ENCODE data around the gene ALMS1.
"Not testable (repeated sequence)": the region's sequence is repeated elsewhere in the genome, so short reads cannot be mapped to it uniquely, and the experiment has no call there.

The ALMS1 gene

GRCh38 chr2:73462388-73462787 is 76.8 kb downstream of the ALMS1 start:
- H3K79me1 ChIP-seq (replicated peaks; ENCODE audit: low read length, poor library complexity, severe bottlenecking); H2BK5ac ChIP-seq (ENCODE audit: low read depth, low read length, poor library complexity, severe bottlenecking); H3K9ac ChIP-seq (ENCODE audit: low read length); H3K23ac ChIP-seq (ENCODE audit: low read length in 2 of 2); H2BK12ac ChIP-seq (ENCODE audit: low read length in 2 of 2); H3K27me3 ChIP-seq (ENCODE audit: control insufficient read depth in 1 of 2, insufficient read depth in 1 of 2, low read length in 2 of 2); H3K9me3 ChIP-seq (ENCODE audit: control insufficient read depth, low read length); H3K4me1 ChIP-seq (ENCODE audit: control insufficient read depth, insufficient read depth, low read depth, low read length); H3K27ac ChIP-seq (ENCODE audit: low read length, poor library complexity, severe bottlenecking); H2AFZ ChIP-seq (ENCODE audit: low read depth, low read length); H2AK5ac ChIP-seq (ENCODE audit: low read length, severe bottlenecking); H2BK15ac ChIP-seq (ENCODE audit: low read depth, poor library complexity, severe bottlenecking); H2BK120ac ChIP-seq (ENCODE audit: low read depth, low read length); H4K91ac ChIP-seq (ENCODE audit: low read length); H3K4me2 ChIP-seq (ENCODE audit: low read length, poor library complexity, severe bottlenecking); H3K18ac ChIP-seq (ENCODE audit: low read depth in 1 of 2, low read length in 2 of 2); H3K36me3 ChIP-seq (ENCODE audit: control insufficient read depth in 1 of 2, insufficient read depth in 2 of 2, low read depth in 1 of 2, low read length in 2 of 2); H3K14ac ChIP-seq (ENCODE audit: low read length in 2 of 2); H4K8ac ChIP-seq (ENCODE audit: low read length); DNase-seq; H3K4me3 ChIP-seq (ENCODE audit: insufficient read depth in 1 of 2, low read depth in 1 of 2, low read length in 2 of 2); H3K4ac ChIP-seq (ENCODE audit: low read depth in 1 of 2, low read length in 2 of 2): not testable (repeated sequence)
- no CpG with 5 or more reads among the region's 1 CpG for WGBS

- Histone ChIP-seq H2BK120ac (ENCODE audit: low read depth, low read length) (no peak overlapping the region), H3K9ac (ENCODE audit: low read length) (no peak overlapping the region), H3K27ac (ENCODE audit: low read length, poor library complexity, severe bottlenecking) (no peak overlapping the region), H3K79me1 (replicated peaks; ENCODE audit: low read length, poor library complexity, severe bottlenecking) (no peaks in the 10 kb centered on the region), H3K9me3 (ENCODE audit: control insufficient read depth, low read length) (no peaks in the 10 kb centered on the region), H2AK5ac (ENCODE audit: low read length, severe bottlenecking) (no peak overlapping the region), H3K18ac (ENCODE audit: low read depth in 1 of 2, low read length in 2 of 2) (no peak overlapping the region), H4K8ac (ENCODE audit: low read length) (no peak overlapping the region), H3K36me3 (ENCODE audit: control insufficient read depth in 1 of 2, insufficient read depth in 2 of 2, low read depth in 1 of 2, low read length in 2 of 2) (no peaks in the 10 kb centered on the region), H2BK12ac (ENCODE audit: low read length in 2 of 2) (no peak overlapping the region), H3K4me2 (ENCODE audit: low read length, poor library complexity, severe bottlenecking) (no peak overlapping the region), H3K4me1 (ENCODE audit: control insufficient read depth, insufficient read depth, low read depth, low read length) (no peaks in the 10 kb centered on the region), H3K4me3 (ENCODE audit: insufficient read depth in 1 of 2, low read depth in 1 of 2, low read length in 2 of 2) (no peak overlapping the region), H2BK15ac (ENCODE audit: low read depth, poor library complexity, severe bottlenecking) (no peak overlapping the region), H3K14ac (ENCODE audit: low read length in 2 of 2) (no peak overlapping the region), H2AFZ (ENCODE audit: low read depth, low read length) (no peak overlapping the region), H3K23ac (ENCODE audit: low read length in 2 of 2) (no peak overlapping the region), H3K27me3 (ENCODE audit: control insufficient read depth in 1 of 2, insufficient read depth in 1 of 2, low read length in 2 of 2) (no peaks in the 10 kb centered on the region), H4K91ac (ENCODE audit: low read length) (no peak overlapping the region), H2BK5ac (ENCODE audit: low read depth, low read length, poor library complexity, severe bottlenecking) (no peak overlapping the region), H3K4ac (ENCODE audit: low read depth in 1 of 2, low read length in 2 of 2) (no peak overlapping the region)
- WGBS = no CpG with 5 or more reads among the region's 1 CpG
- DNase-seq = no peak
These were observed 82.7 kb downstream of the ALMS1 start for GRCh38 chr2:73468376-73468775.

- H2AFZ ChIP-seq (ENCODE audit: low read depth, low read length); H4K91ac ChIP-seq (ENCODE audit: low read length); H2BK12ac ChIP-seq (ENCODE audit: low read length in 2 of 2); H3K9ac ChIP-seq (ENCODE audit: low read length); H3K14ac ChIP-seq (ENCODE audit: low read length in 2 of 2); H2BK15ac ChIP-seq (ENCODE audit: low read depth, poor library complexity, severe bottlenecking); H3K9me3 ChIP-seq (ENCODE audit: control insufficient read depth, low read length); H2BK120ac ChIP-seq (ENCODE audit: low read depth, low read length); H3K4me3 ChIP-seq (ENCODE audit: insufficient read depth in 1 of 2, low read depth in 1 of 2, low read length in 2 of 2); H3K4ac ChIP-seq (ENCODE audit: low read depth in 1 of 2, low read length in 2 of 2); H3K4me1 ChIP-seq (ENCODE audit: control insufficient read depth, insufficient read depth, low read depth, low read length); H3K18ac ChIP-seq (ENCODE audit: low read depth in 1 of 2, low read length in 2 of 2); H2BK5ac ChIP-seq (ENCODE audit: low read depth, low read length, poor library complexity, severe bottlenecking); H2AK5ac ChIP-seq (ENCODE audit: low read length, severe bottlenecking); H3K27me3 ChIP-seq (ENCODE audit: control insufficient read depth in 1 of 2, insufficient read depth in 1 of 2, low read length in 2 of 2); H3K27ac ChIP-seq (ENCODE audit: low read length, poor library complexity, severe bottlenecking); DNase-seq; H3K23ac ChIP-seq (ENCODE audit: low read length in 2 of 2); H3K79me1 ChIP-seq (replicated peaks; ENCODE audit: low read length, poor library complexity, severe bottlenecking); H4K8ac ChIP-seq (ENCODE audit: low read length); H3K4me2 ChIP-seq (ENCODE audit: low read length, poor library complexity, severe bottlenecking): not testable (repeated sequence)
- H3K36me3 ChIP-seq (ENCODE audit: control insufficient read depth in 1 of 2, insufficient read depth in 2 of 2, low read depth in 1 of 2, low read length in 2 of 2) = peaks cover 5 to 17% of the 10 kb centered on the region in 2 experiments
- whole genome bisulfite sequencing = no CpG with 5 or more reads among the region's 1 CpG
These were observed 98.2 kb downstream of the ALMS1 start for GRCh38 chr2:73483874-73484273.

- DNase-seq = no peak
- WGBS = 97% methylated on average over 8 of the region's 8 CpGs
These were observed 101.5 kb downstream of the ALMS1 start for GRCh38 chr2:73487112-73487657.

More at GRCh38 chr2:73487112-73487657, 101.5 kb downstream of the ALMS1 start:
- no peaks in the 10 kb centered on the region for H3K27me3 ChIP-seq (ENCODE audit: control insufficient read depth in 1 of 2, insufficient read depth in 1 of 2, low read length in 2 of 2)
- no peak overlapping the region for H4K8ac ChIP-seq (ENCODE audit: low read length)
- no peak overlapping the region for H3K4me3 ChIP-seq (ENCODE audit: insufficient read depth in 1 of 2, low read depth in 1 of 2, low read length in 2 of 2)
- H3K27ac ChIP-seq (ENCODE audit: low read length, poor library complexity, severe bottlenecking) = no peak overlapping the region
- peak overlapping the region in 1 of 2 experiments; percentile 43 for H3K18ac ChIP-seq (ENCODE audit: low read depth in 1 of 2, low read length in 2 of 2)
- no peak overlapping the region for H3K4ac ChIP-seq (ENCODE audit: low read depth in 1 of 2, low read length in 2 of 2)
- H3K79me1 ChIP-seq (replicated peaks; ENCODE audit: low read length, poor library complexity, severe bottlenecking) = peaks cover 5% of the 10 kb centered on the region
- peak overlapping the region in 1 of 2 experiments; percentile 3 for H3K23ac ChIP-seq (ENCODE audit: low read length in 2 of 2)
- no peak overlapping the region for H2AK5ac ChIP-seq (ENCODE audit: low read length, severe bottlenecking)
- peaks cover 17 to 33% of the 10 kb centered on the region in 2 experiments for H3K36me3 ChIP-seq (ENCODE audit: control insufficient read depth in 1 of 2, insufficient read depth in 2 of 2, low read depth in 1 of 2, low read length in 2 of 2)
- H3K4me2 ChIP-seq (ENCODE audit: low read length, poor library complexity, severe bottlenecking) = no peak overlapping the region
- H2BK15ac ChIP-seq (ENCODE audit: low read depth, poor library complexity, severe bottlenecking) = no peak overlapping the region
- H2BK12ac ChIP-seq (ENCODE audit: low read length in 2 of 2) = no peak overlapping the region
- H3K9ac ChIP-seq (ENCODE audit: low read length) = no peak overlapping the region
- H2BK120ac ChIP-seq (ENCODE audit: low read depth, low read length) = no peak overlapping the region
- H3K14ac ChIP-seq (ENCODE audit: low read length in 2 of 2) = no peak overlapping the region
- H2AFZ ChIP-seq (ENCODE audit: low read depth, low read length) = no peak overlapping the region
- H3K9me3 ChIP-seq (ENCODE audit: control insufficient read depth, low read length) = peaks cover 4% of the 10 kb centered on the region
- H2BK5ac ChIP-seq (ENCODE audit: low read depth, low read length, poor library complexity, severe bottlenecking) = no peak overlapping the region
- H3K4me1 ChIP-seq (ENCODE audit: control insufficient read depth, insufficient read depth, low read depth, low read length) = peaks cover 3% of the 10 kb centered on the region
- H4K91ac ChIP-seq (ENCODE audit: low read length) = no peak overlapping the region
